Measurements from ENCODE around the gene RABGAP1L.
"Not testable (repeated sequence)": the region's sequence is repeated elsewhere in the genome, so short reads cannot be mapped to it uniquely, and the experiment has no call there.

Gene RABGAP1L

GRCh38 chr1:174159252-174160108 is at the start of gene RABGAP1L:
TSS of gene RABGAP1L (plus strand) at chr1:174159520.
- DNase-seq (ENCODE audit: low spot score) = peak; percentile 90

- no peak for DNase-seq (ENCODE audit: low spot score)
These were observed 49.3 kb upstream of the RABGAP1L start for GRCh38 chr1:174110053-174110452.

- no peak for DNase-seq (ENCODE audit: low spot score)
These were observed 46.7 kb upstream of the RABGAP1L start for GRCh38 chr1:174112489-174113162.

- DNase-seq (ENCODE audit: low spot score) = no peak
These were observed 45.2 kb upstream of the RABGAP1L start for GRCh38 chr1:174114106-174114505.

GRCh38 chr1:174114788-174115448 is 44.4 kb upstream of the RABGAP1L start:
- DNase-seq (ENCODE audit: low spot score) = peak; percentile 36

GRCh38 chr1:174116042-174116441 is 43.3 kb upstream of the RABGAP1L start:
- peak; percentile 63 for DNase-seq (ENCODE audit: low spot score)

- DNase-seq (ENCODE audit: low spot score) = no peak
These were observed 40.6 kb upstream of the RABGAP1L start for GRCh38 chr1:174118751-174119150.

- DNase-seq (ENCODE audit: low spot score) = not testable (repeated sequence)
These were observed 37.0 kb upstream of the RABGAP1L start for GRCh38 chr1:174122318-174122717.

GRCh38 chr1:174123843-174124242 is 35.5 kb upstream of the RABGAP1L start:
- DNase-seq (ENCODE audit: low spot score) = no peak

- DNase-seq (ENCODE audit: low spot score) = not testable (repeated sequence)
These were observed 32.1 kb upstream of the RABGAP1L start for GRCh38 chr1:174127176-174127575.

GRCh38 chr1:174131032-174131638 is 28.2 kb upstream of the RABGAP1L start:
- no peak for DNase-seq (ENCODE audit: low spot score)

GRCh38 chr1:174134003-174134659 is 25.2 kb upstream of the RABGAP1L start:
- DNase-seq (ENCODE audit: low spot score) = no peak

GRCh38 chr1:174135211-174135610 is 24.1 kb upstream of the RABGAP1L start:
- DNase-seq (ENCODE audit: low spot score) = no peak

- no peak for DNase-seq (ENCODE audit: low spot score)
These were observed 22.6 kb upstream of the RABGAP1L start for GRCh38 chr1:174136714-174137113.

- no peak for DNase-seq (ENCODE audit: low spot score)
These were observed 16.5 kb upstream of the RABGAP1L start for GRCh38 chr1:174142836-174143235.

- DNase-seq (ENCODE audit: low spot score) = not testable (repeated sequence)
These were observed 15.5 kb upstream of the RABGAP1L start for GRCh38 chr1:174143727-174144396.

- DNase-seq (ENCODE audit: low spot score) = not testable (repeated sequence)
These were observed 14.9 kb upstream of the RABGAP1L start for GRCh38 chr1:174144397-174144783.

- no peak for DNase-seq (ENCODE audit: low spot score)
These were observed 10.1 kb upstream of the RABGAP1L start for GRCh38 chr1:174149216-174149615.

- DNase-seq (ENCODE audit: low spot score) = no peak
These were observed 8.8 kb upstream of the RABGAP1L start for GRCh38 chr1:174150499-174150898.

GRCh38 chr1:174152427-174152826 is 6.9 kb upstream of the RABGAP1L start:
- no peak for DNase-seq (ENCODE audit: low spot score)

Data from COLO829 (cell line).